PFSK-1 (cell line): ENCODE results near the gene WNK1.

Experiments
- FOXP2 ChIP-seq: optimal IDR thresholded peaks from 2 replicates; pipeline ENCODE3; 2011; ENCODE audit warnings: borderline replicate concordance, control low read depth, inconsistent platforms; ENCODE audit not compliant: insufficient read depth; ENCODE audit errors: extremely low read length, extremely low read depth
- POLR2AphosphoS5 ChIP-seq: IDR thresholded peaks from 2 replicates; pipeline ENCODE4 v1.6.1; 2012; ENCODE audit warnings: low read depth, mild to moderate bottlenecking, control low read depth, low read length, moderate library complexity
- SIN3A ChIP-seq: IDR thresholded peaks from 2 replicates; pipeline ENCODE4 v1.6.1; 2012; ENCODE audit warnings: mild to moderate bottlenecking, low read length, moderate library complexity, borderline replicate concordance; ENCODE audit not compliant: insufficient read depth
- TAF1 ChIP-seq: IDR thresholded peaks from 2 replicates; pipeline ENCODE4 v1.6.1; 2012; ENCODE audit warnings: low read length, control low read depth, borderline replicate concordance; ENCODE audit not compliant: insufficient read depth
- TF ChIP-seq, protein P1 (sequence below), 2 experiments: IDR thresholded peaks; 2 replicates each; pipeline versions ENCODE4 v1.6.1 to v1.8.0; 2011 to 2012; ENCODE audit warnings: low read depth in 2 of 2, low read length in 2 of 2, control low read depth in 1 of 2, inconsistent platforms in 1 of 2, mild to moderate bottlenecking in 1 of 2, moderate library complexity in 1 of 2; ENCODE audit not compliant: insufficient read depth in 1 of 2

WNK1 gene

DNA sequence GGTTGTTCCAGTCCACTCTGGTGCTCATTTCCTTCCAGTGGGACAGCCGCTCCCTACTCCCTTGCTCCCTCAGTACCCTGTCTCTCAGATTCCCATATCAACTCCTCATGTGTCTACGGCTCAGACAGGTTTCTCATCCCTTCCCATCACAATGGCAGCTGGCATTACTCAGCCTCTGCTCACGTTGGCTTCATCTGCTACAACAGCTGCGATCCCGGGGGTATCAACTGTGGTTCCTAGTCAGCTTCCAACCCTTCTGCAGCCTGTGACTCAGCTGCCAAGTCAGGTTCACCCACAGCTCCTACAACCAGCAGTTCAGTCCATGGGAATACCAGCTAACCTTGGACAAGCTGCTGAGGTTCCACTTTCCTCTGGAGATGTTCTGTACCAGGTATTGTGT is 127.3 kb downstream of the WNK1 start:
- TF ChIP-seq TAF1 (no peak), SIN3A (no peak)

DNA sequence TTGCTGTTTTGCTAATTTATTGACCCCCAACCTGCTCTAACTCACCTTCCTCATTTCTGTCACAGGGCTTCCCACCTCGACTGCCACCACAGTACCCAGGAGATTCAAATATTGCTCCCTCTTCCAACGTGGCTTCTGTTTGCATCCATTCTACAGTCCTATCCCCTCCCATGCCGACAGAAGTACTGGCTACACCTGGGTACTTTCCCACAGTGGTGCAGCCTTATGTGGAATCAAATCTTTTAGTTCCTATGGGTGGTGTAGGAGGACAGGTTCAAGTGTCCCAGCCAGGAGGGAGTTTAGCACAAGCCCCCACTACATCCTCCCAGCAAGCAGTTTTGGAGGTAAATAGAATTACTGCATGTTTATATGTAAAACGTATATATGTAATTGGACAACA is 128.3 kb downstream of the WNK1 start:
- TF ChIP-seq POLR2AphosphoS5, result no peak
- TF ChIP-seq, protein P1, sequence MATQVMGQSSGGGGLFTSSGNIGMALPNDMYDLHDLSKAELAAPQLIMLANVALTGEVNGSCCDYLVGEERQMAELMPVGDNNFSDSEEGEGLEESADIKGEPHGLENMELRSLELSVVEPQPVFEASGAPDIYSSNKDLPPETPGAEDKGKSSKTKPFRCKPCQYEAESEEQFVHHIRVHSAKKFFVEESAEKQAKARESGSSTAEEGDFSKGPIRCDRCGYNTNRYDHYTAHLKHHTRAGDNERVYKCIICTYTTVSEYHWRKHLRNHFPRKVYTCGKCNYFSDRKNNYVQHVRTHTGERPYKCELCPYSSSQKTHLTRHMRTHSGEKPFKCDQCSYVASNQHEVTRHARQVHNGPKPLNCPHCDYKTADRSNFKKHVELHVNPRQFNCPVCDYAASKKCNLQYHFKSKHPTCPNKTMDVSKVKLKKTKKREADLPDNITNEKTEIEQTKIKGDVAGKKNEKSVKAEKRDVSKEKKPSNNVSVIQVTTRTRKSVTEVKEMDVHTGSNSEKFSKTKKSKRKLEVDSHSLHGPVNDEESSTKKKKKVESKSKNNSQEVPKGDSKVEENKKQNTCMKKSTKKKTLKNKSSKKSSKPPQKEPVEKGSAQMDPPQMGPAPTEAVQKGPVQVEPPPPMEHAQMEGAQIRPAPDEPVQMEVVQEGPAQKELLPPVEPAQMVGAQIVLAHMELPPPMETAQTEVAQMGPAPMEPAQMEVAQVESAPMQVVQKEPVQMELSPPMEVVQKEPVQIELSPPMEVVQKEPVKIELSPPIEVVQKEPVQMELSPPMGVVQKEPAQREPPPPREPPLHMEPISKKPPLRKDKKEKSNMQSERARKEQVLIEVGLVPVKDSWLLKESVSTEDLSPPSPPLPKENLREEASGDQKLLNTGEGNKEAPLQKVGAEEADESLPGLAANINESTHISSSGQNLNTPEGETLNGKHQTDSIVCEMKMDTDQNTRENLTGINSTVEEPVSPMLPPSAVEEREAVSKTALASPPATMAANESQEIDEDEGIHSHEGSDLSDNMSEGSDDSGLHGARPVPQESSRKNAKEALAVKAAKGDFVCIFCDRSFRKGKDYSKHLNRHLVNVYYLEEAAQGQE (IDR thresholded peaks at IDR 0.05; ENCODE audit: insufficient read depth in 1 of 2, low read depth in 2 of 2, low read length in 2 of 2), result no peak
- no peak for TF ChIP-seq TAF1
- TF ChIP-seq FOXP2, result no peak
- TF ChIP-seq SIN3A, result no peak

DNA sequence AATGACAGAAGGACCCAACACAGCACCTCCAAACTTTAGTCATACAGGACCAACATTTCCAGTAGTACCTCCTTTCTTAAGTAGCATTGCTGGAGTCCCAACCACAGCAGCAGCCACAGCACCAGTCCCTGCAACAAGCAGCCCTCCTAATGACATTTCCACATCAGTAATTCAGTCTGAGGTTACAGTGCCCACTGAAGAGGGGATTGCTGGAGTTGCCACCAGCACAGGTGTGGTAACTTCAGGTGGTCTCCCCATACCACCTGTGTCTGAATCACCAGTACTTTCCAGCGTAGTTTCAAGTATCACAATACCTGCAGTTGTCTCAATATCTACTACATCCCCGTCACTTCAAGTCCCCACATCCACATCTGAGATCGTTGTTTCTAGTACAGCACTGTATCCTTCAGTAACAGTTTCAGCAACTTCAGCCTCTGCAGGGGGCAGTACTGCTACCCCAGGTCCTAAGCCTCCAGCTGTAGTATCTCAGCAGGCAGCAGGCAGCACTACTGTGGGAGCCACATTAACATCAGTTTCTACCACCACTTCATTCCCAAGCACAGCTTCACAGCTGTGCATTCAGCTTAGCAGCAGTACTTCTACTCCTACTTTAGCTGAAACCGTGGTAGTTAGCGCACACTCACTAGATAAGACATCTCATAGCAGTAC is 132.5 kb downstream of the WNK1 start:
- TF ChIP-seq SIN3A (no peak), FOXP2 (no peak), TAF1 (no peak)

DNA sequence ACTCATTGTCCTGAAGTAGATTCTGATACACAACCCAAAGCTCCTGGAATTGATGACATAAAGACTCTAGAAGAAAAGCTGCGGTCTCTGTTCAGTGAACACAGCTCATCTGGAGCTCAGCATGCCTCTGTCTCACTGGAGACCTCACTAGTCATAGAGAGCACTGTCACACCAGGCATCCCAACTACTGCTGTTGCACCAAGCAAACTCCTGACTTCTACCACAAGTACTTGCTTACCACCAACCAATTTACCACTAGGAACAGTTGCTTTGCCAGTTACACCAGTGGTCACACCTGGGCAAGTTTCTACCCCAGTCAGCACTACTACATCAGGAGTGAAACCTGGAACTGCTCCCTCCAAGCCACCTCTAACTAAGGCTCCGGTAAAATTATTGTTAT is 133.3 kb downstream of the WNK1 start:
- TF ChIP-seq FOXP2 (no peak), TAF1 (no peak), SIN3A (no peak), POLR2AphosphoS5 (no peak)
- TF ChIP-seq, protein P1 (IDR thresholded peaks at IDR 0.05; ENCODE audit: insufficient read depth in 1 of 2, low read depth in 2 of 2, low read length in 2 of 2), result no peak

DNA sequence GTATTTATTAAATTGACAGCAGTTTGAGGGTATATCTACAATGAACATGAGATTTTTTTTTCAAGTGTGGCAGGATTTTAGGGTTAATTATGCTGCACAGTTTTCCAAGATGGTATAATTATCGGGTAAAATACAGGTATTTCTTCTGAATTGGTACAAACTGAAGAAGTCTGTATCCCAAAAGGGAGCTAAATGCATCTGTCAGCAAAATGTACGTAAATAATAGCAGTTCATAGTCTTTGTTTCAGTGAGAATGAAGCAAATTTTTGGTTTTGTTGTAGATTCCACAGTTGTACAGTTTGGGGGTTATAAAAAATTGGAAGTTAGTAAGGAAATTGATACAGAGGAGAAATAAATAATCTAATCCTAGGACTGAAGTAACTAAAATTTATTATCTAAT is 133.8 kb downstream of the WNK1 start:
- TF ChIP-seq TAF1, result no peak
- TF ChIP-seq, protein P1 (IDR thresholded peaks at IDR 0.05; ENCODE audit: insufficient read depth in 1 of 2, low read depth in 2 of 2, low read length in 2 of 2), result no peak
- TF ChIP-seq POLR2AphosphoS5, result no peak

DNA sequence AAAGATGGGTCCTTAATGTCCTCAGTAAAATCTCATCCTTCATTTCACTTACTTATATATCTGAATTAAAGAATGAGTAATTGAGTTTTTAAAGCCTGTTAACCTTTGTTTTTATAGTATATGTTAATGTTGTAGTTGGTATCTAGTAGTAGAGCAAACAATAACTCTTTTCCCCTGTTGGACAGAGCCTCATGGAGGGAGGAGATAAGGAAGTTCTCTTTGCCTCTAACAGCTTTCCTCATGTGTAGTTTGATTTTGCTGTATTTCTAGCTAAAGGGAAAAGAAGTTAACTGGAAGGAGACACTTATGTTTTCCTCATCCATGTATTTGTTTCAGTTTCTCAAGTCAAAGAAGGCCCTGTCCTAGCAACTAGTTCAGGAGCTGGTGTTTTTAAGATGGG is 141.8 kb downstream of the WNK1 start:
- TF ChIP-seq, protein P1 (IDR thresholded peaks at IDR 0.05; ENCODE audit: insufficient read depth in 1 of 2, low read depth in 2 of 2, low read length in 2 of 2), result no peak
- TF ChIP-seq POLR2AphosphoS5 (no peak), FOXP2 (no peak), TAF1 (no peak), SIN3A (no peak)
